GM23338 (cell line): ENCODE measurements around the gene CACNB2.

Experiments
- CREB1 ChIP-seq: fragments of 250-450 bp; sonication (Bioruptor Pico); IDR thresholded peaks from 2 replicates; pipeline ENCODE4 v1.5.0; 2020; ENCODE audit warnings: low read depth, mild to moderate bottlenecking, moderate library complexity
- CTCF ChIP-seq, 2 experiments: fragments of 200-600 bp in 1 of 2; sonication (generic) in 1 of 2; conservative IDR thresholded peaks; 2 replicates each; pipeline versions ENCODE4 v1.5.1 to v1.6.1; 2016 to 2017; ENCODE audit warnings: antibody characterized with exemption in 2 of 2, low read depth in 2 of 2, mild to moderate bottlenecking in 2 of 2, moderate library complexity in 1 of 2
- EZH2 ChIP-seq: fragments of 200-600 bp; sonication (generic); IDR thresholded peaks from one replicate; pipeline ENCODE4 v1.8.0; 2017; ENCODE audit warnings: antibody characterized with exemption, mild to moderate bottlenecking, low read depth; ENCODE audit not compliant: unreplicated experiment
- ZNF331 ChIP-seq: fragments of 250-450 bp; sonication (Bioruptor Pico); IDR thresholded peaks from 2 replicates; pipeline ENCODE4 v1.5.0; 2020; ENCODE audit warnings: low read depth, mild to moderate bottlenecking, moderate library complexity
- TF ChIP-seq, protein P1 (sequence below): IDR thresholded peaks from one replicate; pipeline ENCODE4 v1.6.1; 2018; ENCODE audit warnings: antibody characterized with exemption; ENCODE audit not compliant: unreplicated experiment

DNA sequence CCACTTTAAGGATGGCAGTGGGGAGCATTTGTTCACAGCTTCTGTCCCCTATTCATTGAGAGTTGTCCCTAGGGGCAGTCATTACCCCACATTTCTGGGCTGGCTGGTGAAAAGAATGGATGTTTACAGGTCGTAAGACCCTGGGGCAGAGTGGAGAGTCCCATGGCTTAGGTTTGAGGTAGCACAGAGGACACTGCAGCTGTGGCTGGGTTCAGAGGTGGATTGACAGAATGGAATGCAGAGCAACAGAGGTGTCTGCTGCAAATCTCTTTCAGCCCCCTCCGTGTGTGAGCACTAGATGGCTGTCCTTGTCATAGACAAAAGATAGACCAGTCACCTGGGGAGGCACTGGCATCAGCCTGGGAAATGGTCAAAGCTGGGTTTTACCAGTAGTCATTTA, 141.9 kb downstream of the CACNB2 start:
- TF ChIP-seq CTCF (conservative IDR thresholded peaks at IDR 0.05; ENCODE audit: low read depth in 2 of 2): no peak
- no peak for TF ChIP-seq ZNF331 (CRISPR knock-in tag)
- TF ChIP-seq EZH2: no peak
- TF ChIP-seq, protein P1, sequence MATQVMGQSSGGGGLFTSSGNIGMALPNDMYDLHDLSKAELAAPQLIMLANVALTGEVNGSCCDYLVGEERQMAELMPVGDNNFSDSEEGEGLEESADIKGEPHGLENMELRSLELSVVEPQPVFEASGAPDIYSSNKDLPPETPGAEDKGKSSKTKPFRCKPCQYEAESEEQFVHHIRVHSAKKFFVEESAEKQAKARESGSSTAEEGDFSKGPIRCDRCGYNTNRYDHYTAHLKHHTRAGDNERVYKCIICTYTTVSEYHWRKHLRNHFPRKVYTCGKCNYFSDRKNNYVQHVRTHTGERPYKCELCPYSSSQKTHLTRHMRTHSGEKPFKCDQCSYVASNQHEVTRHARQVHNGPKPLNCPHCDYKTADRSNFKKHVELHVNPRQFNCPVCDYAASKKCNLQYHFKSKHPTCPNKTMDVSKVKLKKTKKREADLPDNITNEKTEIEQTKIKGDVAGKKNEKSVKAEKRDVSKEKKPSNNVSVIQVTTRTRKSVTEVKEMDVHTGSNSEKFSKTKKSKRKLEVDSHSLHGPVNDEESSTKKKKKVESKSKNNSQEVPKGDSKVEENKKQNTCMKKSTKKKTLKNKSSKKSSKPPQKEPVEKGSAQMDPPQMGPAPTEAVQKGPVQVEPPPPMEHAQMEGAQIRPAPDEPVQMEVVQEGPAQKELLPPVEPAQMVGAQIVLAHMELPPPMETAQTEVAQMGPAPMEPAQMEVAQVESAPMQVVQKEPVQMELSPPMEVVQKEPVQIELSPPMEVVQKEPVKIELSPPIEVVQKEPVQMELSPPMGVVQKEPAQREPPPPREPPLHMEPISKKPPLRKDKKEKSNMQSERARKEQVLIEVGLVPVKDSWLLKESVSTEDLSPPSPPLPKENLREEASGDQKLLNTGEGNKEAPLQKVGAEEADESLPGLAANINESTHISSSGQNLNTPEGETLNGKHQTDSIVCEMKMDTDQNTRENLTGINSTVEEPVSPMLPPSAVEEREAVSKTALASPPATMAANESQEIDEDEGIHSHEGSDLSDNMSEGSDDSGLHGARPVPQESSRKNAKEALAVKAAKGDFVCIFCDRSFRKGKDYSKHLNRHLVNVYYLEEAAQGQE: no peak
- TF ChIP-seq CREB1: no peak
